DLD1 (cell line): ENCODE measurements around the gene ERVW-1.
"Not testable (repeated sequence)": the region's sequence is repeated elsewhere in the genome, so short reads cannot be mapped to it uniquely, and the experiment has no call there.

Experiments
- in situ Hi-C: cut with HindIII; loops from 2 replicates; pipeline ENCODE4 v1.10.0; 2017; ENCODE audit warnings: low sequenced_read_pairs

Gene ERVW-1

DNA sequence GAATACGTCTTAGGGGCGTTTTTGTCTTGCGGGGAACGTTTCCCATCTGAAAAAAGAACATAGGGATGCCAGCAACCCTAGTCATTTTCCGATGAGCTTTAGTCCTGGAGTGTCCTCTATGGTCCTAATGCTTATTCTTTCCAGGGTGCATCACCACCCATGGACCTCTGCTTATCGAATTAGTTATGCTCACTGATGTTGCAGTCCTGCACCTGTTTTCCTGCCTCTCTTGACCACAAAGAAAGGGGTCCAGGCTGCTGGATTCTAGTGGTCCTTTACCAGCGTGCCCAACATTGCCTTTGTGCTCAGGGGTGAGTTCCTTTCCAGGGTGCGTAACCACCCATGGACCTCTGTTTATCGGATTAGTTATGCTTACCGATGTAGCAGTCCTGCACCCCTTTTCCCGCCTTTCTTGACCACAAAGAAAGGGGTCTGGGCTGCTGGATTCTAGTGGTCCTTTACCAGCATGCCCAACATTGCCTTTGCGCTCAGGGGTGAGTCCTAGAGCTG is 2.4 kb downstream of the ERVW-1 start:
- in situ Hi-C loops: not testable (repeated sequence)

DNA sequence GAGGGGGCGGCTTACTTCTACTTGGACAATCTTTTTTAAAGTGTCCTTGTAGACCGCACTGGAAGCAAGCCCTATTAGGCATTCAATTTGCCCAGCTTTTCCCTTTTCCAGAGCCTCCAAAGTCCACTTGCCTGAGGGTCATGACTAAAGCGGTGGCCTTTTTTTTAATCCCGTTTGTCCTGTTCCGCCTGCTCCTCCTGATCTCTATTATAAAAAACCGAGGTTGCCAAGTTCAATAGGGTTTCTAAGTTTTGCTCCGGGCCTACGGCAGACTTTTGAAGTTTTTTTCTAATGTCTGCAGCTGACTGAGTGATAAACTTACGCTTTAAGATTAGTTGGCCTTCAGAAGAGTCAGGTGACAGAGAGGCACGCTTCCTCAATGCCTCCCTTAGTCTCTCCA is 3.8 kb downstream of the ERVW-1 start:
- in situ Hi-C loops: not testable (repeated sequence)

DNA sequence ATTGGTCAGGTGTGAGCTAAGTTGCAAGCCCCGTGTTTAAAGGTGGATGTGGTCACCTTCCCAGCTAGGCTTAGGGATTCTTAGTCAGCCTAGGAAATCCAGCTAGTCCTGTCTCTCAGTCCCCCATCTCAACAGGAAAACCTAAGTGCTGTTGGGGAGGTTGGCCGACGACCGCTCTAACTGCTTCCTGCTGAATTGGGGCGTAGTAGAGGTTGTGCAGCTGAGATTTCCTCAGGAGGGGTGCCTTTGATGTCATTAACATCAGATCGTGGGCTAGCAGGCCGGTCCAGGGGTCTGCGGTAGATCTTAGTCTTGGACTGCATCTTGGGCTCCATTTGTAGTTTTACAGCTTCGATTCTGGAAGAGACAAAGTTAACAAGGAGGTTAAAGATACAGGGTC is 9.2 kb downstream of the ERVW-1 start:
- in situ Hi-C loops: not testable (repeated sequence)

DNA sequence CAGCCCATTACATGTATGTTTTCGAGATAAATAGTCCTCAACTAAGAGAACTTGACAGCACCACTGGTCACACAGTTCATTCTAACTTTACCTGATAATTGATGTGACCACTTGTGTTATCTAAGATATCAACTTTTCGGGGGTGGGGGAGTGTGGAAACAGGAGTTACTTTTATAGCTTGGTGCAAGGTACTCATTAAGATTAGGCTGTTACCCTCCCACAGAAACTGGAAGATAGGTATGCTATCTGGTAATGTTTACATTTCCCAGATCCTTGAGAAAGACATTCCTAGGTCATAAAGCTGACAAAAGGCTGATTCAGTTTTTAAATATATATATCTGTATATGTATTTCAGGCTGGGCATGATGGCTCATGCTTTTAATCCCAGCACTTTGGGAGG is 11.1 kb downstream of the ERVW-1 start:
- in situ Hi-C loops: no loop called here

DNA sequence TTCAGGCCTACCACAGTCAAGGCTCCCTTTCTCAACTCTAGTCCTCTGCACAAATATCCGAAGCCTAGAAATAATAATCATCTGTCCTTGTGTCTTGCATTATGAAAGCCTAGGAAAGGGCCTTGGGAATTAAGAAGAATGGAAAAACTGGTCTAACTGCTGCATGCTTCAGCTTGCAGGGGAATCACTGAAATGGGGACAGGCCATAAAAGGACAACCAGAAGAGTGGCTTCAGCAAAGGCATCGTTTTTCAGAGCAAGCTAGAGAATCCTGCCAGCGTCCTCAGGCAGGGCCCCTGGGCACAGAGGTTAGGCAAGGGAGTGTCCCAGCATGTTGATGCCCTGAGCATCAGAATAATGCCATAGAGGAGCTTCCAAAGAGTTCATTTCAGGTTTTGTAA is 13.2 kb downstream of the ERVW-1 start:
- in situ Hi-C loops: no loop called here

DNA sequence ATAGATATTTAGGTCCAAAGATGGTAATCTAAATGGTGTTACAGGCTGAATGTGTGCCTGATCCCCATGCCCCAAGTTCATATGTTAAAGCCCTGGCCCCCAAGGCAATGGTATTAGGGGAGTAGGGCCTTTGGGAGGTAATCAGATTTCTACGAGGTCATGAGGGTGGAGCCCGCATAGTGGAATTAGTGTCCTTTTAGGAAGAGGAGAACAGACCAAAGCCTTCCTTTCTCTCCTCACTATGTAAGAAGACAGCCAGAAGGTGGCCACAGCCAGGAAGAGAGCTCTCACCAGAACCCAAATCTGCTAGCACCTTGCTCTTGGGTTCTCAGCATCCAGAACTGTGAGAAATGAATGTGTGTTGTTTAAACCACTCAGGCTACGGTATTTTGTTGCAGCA is 15.2 kb downstream of the ERVW-1 start:
- in situ Hi-C loops: no loop called here

DNA sequence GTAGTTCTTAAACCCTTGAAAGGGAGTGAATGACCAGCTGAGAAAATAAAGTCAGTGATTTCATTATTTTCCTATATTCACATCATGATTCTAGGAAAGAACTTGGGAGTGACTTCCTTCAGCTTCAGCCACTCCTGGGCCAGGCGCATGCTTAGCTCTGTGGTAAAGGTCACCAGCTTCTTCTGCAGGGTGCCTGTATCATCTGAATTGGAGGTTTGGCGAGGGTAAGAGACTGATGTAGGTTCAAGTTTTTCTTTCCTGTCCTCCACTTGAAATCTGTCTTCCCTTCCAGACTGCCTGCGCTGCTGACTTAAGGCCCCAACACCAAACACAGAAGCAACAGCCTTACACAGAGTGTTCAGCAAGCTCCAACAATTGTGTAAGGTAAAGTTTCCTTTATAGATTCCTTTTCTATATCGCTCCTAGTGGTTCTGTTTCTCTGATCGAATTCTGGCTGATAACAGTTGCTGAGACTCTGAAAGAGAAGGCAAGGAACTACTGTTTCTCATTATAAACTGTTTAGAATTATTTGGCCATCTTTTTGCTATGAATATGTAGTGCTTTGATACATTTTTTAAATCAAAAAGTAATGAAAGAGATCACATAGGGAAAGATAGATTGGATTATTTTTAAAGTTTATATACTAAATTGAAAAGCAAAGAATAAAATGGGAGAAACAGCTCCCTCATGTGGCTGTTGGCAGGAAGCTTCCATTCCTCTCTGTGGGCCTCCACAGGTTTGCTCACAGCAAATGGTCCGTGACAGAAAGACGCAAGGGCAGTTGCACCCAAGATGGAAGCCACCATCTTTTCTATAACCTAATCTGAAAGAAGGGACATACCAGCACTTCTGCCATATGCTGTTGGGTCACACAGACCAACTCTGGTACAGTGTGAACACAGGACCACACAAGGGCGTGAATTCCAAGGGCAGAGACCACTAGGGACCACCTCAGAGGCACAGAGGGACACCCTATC is 16.4 kb downstream of the ERVW-1 start:
- in situ Hi-C loops: no loop called here

DNA sequence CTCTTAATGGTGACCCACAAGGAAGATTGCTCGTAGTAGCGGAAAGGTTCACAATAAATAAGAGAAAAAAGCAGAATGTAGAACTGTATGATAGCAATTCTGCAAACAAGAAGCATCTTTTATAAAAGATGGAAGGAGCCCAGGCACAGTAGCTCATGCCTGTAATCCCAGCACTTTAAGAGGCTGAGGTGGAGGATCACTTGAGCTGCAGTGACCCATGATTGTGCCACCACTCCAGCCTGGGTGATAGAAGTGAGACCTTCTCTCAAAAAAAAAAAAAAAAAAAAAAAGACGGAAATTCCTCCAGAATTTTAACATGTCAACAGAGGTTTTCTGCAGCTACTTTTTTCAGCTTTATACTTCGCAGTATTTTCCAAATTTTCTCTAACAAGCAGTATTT is 17.2 kb downstream of the ERVW-1 start:
- in situ Hi-C loops: no loop called here

DNA sequence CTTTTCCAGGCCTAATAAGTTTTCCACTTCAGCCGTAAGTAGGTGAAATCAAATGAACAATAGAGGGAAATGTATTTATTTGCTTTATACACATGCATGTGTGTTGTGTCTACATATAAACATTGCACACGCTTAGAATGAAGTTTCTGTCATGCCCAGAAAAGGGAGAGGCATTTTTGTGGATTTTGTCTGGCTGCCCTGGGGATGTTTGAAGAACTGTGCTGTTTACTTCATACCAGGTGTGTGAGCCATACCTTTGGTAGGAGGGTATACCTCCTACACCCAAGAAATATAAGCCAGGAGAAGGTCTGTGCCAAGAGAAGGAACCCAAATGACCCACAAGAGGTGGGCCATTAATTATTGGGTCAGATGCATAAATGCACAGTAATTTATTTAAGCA is 17.6 kb downstream of the ERVW-1 start:
- in situ Hi-C loops: no loop called here

DNA sequence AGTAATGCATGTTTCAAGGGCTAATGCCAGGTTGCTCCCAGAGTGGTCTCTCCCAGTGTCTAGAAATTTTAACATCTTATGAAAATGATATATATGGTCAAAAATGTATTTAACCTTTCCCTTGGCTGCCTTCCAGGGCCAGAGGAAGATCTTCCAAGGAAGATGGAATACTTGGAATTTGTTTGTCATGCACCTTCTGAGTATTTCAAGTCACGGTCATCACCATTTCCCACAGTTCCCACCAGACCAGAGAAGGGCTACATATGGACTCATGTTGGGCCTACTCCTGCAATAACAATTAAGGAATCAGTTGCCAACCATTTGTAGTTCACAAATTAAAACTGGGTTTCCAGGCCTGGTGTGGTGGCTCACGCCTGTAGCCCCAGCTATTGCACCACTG is 21.5 kb downstream of the ERVW-1 start:
- in situ Hi-C loops: no loop called here

DNA sequence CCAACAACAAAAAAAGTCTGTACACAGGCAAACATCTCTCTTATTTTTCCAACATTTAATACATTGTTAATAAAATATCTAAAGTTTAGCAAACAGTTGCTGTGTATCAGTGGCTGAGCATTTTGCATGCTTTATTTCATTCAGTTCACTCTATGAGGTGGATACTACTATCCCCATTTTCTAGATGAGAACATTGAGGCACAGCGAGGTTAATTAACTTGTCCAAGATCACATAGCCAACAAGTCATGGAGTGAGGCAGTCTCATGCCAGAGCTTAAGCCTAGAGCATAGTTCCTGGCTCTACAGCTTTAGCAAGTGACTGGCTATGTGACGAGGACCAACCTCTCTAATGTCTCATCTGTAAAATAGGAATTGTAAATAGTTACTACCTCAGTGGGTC is 26.1 kb downstream of the ERVW-1 start:
- in situ Hi-C loops: no loop called here

DNA sequence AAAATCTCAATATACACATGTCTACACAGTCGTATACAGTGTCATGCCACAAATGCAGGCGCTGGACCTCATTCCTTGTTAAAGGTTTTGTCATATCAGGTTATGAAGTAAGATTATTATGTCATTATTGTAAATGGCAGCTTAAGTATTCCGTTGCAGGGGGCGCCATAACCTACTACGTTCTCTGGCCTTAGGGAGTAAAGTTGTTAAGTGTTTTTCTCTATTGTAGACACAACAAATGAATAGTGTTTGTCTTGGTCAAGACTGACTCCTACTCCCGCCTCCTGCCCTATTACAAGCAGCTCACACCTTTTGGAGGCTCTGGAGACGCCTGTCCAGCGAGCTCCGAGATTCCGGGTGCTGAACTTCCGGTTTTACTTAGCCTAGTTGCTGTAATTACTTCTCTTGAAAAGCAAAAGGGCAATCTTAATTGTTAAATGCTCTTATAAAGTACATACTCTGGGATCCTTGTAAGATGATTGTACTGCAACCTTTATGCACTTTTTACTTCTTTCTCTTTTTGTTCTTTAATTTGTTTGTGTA is 29.5 kb downstream of the ERVW-1 start:
- in situ Hi-C loops: no loop called here

DNA sequence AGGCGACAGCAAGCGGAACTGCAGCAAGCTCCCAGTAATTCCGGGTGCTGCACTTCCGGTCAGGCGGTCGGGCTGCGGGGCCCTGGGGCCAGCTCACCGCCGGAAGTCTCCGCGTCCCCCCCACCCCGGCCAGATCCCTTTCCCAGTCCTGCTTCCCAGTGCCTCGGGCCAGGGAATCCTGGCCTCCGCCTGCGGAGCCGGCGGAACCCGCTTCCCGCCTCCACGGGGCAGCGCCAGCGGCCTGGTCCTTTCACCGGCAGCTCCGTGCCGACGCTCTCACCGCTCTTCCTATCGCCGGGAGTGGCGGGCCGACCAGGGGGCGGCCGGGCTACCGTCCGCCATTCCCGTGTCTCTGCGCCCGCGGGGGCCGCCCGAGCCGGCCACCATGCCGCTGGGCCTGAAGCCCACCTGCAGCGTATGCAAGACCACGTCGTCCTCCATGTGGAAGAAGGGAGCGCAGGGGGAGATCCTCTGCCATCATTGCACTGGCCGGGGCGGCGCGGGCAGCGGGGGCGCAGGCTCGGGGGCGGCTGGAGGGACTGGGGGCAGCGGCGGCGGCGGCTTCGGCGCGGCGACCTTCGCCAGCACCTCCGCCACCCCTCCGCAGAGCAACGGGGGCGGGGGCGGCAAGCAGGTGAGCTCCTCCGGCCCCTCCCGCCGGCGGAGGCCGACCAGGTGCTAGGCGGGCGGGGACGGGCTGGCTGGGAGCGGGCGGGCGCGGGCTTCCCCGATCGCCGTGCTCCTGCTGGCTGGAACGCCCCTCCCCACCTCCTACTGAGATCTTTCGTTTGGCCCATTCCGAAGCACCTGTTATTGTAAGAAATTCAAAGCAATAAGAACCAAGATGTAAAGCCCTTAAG is 30.2 kb downstream of the ERVW-1 start, which contains the start of gene GATAD1:
Gene GATAD1 (plus strand): TSS at position 138 of the 860 bp plus-strand sequence. CDS start 248 bp downstream, at position 386.
- in situ Hi-C loops: no loop called here

DNA sequence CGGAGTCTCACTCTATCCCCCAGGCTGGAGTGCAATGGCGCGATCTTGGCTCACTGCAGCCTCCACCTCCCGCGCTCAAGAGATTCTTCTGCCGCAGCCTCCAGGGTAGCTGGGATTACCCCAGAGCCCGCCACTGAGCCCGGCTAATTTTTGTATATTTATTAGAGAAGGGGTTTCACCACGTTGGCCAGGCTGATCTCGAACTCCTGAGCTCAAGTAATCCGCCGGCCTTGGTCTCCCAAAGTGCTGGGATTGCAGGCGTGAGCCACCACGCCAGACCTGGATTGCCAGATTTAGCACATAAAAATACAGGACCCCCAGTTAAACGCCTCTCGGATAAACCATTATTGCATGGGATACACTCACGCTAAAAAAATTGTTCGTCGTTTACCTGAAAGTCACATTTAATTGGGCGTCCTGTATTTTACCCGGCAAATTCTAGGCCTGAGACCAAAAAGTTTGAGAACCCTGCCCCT is 30.8 kb downstream of the ERVW-1 start:
- in situ Hi-C loops: no loop called here

DNA sequence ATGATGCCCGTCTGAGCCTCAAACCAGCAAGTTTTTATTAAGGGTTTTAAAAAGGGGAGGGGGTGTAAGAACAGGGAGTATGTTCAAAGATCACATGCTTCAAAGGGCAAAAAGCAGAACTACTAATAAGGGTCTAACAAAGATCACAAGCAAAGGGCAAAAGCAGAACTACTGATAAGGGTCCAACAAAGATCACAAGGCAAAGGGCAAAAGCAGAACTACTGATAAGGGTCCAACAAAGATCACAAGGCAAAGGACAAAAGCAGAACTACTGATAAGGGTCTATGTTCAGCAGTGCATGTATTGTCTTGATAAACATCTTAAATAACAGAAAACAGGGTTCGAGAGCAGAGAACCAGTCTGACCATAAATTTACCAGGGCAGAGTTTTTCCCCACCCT is 35.0 kb downstream of the ERVW-1 start:
- in situ Hi-C loops: not testable (repeated sequence)

DNA sequence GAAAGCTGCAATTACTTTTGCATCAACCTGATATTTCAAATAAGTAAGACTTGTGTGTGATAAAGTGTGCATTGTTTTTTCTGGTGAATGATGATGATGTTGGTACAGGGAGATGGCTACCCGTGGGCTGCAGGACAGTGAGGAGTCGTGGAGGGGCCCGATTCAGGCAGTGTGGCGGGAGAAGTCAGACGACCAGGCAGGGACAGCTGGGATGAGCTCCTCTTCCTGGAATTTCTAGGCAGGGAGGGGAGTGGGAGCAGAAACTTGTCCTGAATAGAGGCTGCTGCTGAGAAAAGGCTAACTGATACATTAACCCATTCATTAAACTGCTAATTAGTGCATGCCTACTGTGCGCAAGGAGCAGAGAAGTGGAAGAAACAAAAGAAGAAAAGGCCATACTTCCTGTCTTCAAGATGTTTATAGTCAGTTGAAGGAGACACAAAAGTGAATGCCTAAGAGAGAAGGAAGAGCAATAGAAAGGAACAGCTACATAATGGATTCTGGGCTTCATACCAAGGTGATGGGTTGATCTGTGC is 39.7 kb downstream of the ERVW-1 start:
- in situ Hi-C loops: no loop called here

DNA sequence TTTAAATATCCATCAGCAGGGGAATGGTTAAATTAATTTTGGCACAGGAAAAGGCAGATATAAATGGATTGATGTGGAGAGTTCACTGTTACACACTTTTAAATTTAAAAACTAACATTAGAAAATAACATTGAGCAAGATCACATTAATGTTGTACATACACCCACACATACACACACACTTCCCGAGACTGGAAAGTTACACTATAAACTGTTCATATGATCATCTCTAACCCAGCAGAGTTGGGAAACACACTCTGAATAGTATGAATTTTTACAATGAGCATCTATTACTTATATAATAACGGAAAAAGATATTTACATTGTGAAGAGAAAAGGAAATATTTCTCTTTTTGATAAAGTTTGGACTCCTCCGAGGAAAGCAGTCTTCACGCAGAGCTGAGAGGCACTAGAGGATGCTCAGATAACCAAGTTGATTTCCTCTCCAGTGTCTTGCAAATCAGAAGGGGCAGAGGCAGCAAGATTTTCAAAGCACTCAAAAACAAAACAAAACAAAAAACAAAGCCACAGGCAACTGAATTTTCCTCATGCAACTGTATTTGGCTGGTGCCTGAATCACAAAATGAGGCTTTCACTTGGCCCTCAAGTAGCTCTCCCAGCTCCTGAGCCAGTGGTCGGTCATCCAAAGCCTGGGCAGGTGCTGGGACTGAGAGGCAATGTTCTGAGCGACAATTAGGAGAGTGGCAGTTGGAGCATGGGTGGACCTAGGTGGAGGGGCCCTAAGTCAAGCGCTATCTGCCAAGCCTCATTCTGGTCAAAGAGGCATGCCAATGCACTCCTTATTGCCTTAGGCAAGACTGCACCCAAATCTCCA is 40.9 kb downstream of the ERVW-1 start:
- in situ Hi-C loops: no loop called here

DNA sequence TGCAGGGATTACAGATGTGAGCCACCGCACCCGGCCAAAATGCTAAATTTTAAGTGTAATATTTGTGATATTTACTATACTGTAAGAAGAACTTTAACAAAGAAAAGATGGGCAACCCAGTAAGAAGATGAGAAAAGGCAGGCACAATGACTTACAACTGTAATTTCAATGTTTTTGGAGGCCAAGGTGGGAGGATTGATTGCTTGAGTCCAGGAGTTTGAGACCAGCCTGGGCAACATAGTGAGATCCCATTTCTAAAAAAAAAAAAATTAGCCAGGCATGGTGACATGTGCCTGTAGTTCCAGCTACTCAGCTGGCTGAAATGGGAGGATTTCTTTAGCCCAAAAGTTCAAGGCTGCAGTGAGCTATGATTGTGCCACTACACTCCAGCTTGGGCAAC is 42.2 kb downstream of the ERVW-1 start:
- in situ Hi-C loops: no loop called here

DNA sequence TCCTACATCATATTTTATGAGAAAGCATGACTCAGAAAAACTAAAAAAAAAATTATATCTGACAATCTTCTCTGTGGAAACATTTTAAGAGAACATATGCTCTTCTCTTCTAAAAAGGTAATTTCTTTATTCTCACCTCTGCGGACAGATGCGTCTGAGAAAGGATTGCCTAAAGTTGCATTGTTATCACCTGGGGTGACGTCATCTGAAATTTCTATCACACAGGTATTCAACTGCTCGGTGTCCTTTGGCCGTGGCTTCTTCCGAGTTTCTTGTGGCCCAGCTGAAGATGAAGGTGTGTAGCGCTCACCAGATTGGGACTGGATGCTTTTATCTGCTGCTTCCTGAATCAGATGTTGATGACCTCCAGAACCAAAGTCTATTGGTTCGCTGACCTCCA is 44.7 kb downstream of the ERVW-1 start:
- in situ Hi-C loops: no loop called here
